CD4-positive, alpha-beta T cell (primary cell): ENCODE results near the gene BLCAP. TPM values are rescaled to one million over a fixed set of nuclear protein-coding genes. Genes with fewer than 3 reads are reported as not detected.
A peak's percentile ranks its signal among the peaks of the same experiment; 100 is the strongest.

Experiments
- ATAC-seq: fragments of 200-7000 bp; cut with Tn5 transposase; one replicate; pipeline ENCODE4 v1.10.0; 2022; ENCODE audit warnings: mild to moderate bottlenecking; ENCODE audit not compliant: poor library complexity
- CTCF ChIA-PET: fragments of 350-600 bp; sonication (Branson Sonifier 250); formaldehyde crosslinking; loops from one replicate; lab custom pipeline; 2021; ENCODE audit warnings: antibody characterized with exemption, inconsistent platforms; lab: Charles Lee
- POLR2A ChIA-PET: fragments of 350-600 bp; sonication (Branson Sonifier 250); formaldehyde crosslinking; loops from one replicate; lab custom pipeline; 2021; ENCODE audit warnings: antibody characterized with exemption, inconsistent platforms; lab: Charles Lee
- DNase-seq, 14 experiments: peaks; one replicate each; pipeline ENCODE4 v3.0.0-alpha.2; 2013 to 2020; ENCODE audit warnings: mixed read lengths in 2 of 14
- H3K27ac ChIP-seq, 2 donors: one replicate each; pipeline versions ENCODE4 v1.5.1 to v1.7.0; 2013; ENCODE audit warnings: low read length in 2 of 2, low read depth in 1 of 2, mild to moderate bottlenecking in 1 of 2
- H3K27me3 ChIP-seq, 2 experiments: 1 replicate in 1 of 2; 2 replicates in 1 of 2; pipeline versions ENCODE4 v1.6.1 to v1.7.0; 2013; ENCODE audit warnings: low read length in 2 of 2, control low read depth in 1 of 2, mild to moderate bottlenecking in 1 of 2, moderate library complexity in 1 of 2; ENCODE audit not compliant: insufficient read depth in 2 of 2, control insufficient read depth in 1 of 2
- H3K36me3 ChIP-seq: one replicate; pipeline ENCODE4 v1.6.1; 2013; ENCODE audit warnings: low read length, control low read depth; ENCODE audit not compliant: insufficient read depth
- H3K4me1 ChIP-seq: one replicate; pipeline ENCODE4 v1.6.1; 2013; ENCODE audit warnings: low read length, control low read depth; ENCODE audit not compliant: insufficient read depth
- H3K4me3 ChIP-seq: one replicate; pipeline ENCODE4 v1.5.1; 2013; ENCODE audit warnings: mild to moderate bottlenecking, low read length, moderate library complexity
- H3K9me3 ChIP-seq, 2 experiments: 1 replicate in 1 of 2; 2 replicates in 1 of 2; pipeline versions ENCODE4 v1.6.1 to v1.7.0; 2013; ENCODE audit warnings: low read length in 2 of 2, mild to moderate bottlenecking in 2 of 2, control low read depth in 1 of 2, moderate library complexity in 1 of 2; ENCODE audit not compliant: control insufficient read depth in 1 of 2, insufficient read depth in 1 of 2
- H3K27ac Mint-ChIP-seq: one replicate; pipeline ENCODE4 v1.8.0; 2020; ENCODE audit warnings: mixed read lengths
- H3K27me3 Mint-ChIP-seq: one replicate; pipeline ENCODE4 v1.8.0; 2021; ENCODE audit warnings: mixed read lengths
- H3K36me3 Mint-ChIP-seq: one replicate; pipeline ENCODE4 v1.8.0; 2021; ENCODE audit warnings: low read depth, mixed read lengths
- H3K4me1 Mint-ChIP-seq: one replicate; pipeline ENCODE4 v1.8.0; 2021; ENCODE audit warnings: low read depth, mixed read lengths
- H3K4me3 Mint-ChIP-seq: one replicate; pipeline ENCODE4 v1.8.0; 2020; ENCODE audit warnings: mild to moderate bottlenecking, mixed read lengths
- H3K9me3 Mint-ChIP-seq: one replicate; pipeline ENCODE4 v1.8.0; 2020; ENCODE audit warnings: mixed read lengths
- intact Hi-C, 2 experiments: fragments of 100-400 bp; cut with DNase I in 1 of 2; cut with micrococcal nuclease in 1 of 2; formaldehyde crosslinking; loops; one replicate each; pipeline versions ENCODE4 v1.15.1 to v1.9.0; 2023 to 2025; cut with DNase I, micrococcal nuclease
- total RNA-seq, 174 experiments: library from RNA in 2 of 174; stranded (reverse) in 2 of 174; gene quantifications; one replicate each; pipeline ENCODE4 v1.2.3 and lab custom pipeline; 2021 to 2026
- TF ChIP-seq, protein P1 (sequence below): fragments of 200-600 bp; IDR thresholded peaks from one replicate; pipeline ENCODE4 v1.8.0; 2022; ENCODE audit warnings: antibody characterized with exemption, mild to moderate bottlenecking

BLCAP gene
- total RNA-seq, 2 experiments from 2014 or later, result 59.4 to 60.1 TPM

- H3K4me3 Mint-ChIP-seq, result no peak overlapping the region
- peaks cover 6% of the 10 kb centered on the region for H3K4me1 Mint-ChIP-seq
- peaks cover 52% of the 10 kb centered on the region for H3K36me3 Mint-ChIP-seq
- Histone ChIP-seq H3K36me3 (peaks cover 57% of the 10 kb centered on the region), H3K4me1 (no peaks in the 10 kb centered on the region), H3K27me3 (no peaks in the 10 kb centered on the region), H3K9me3 (no peaks in the 10 kb centered on the region), H3K4me3 (no peak overlapping the region), H3K27ac (no peak overlapping the region)
- ATAC-seq, result no peak
- CTCF ChIA-PET, result no interaction called here
- TF ChIP-seq, protein P1, sequence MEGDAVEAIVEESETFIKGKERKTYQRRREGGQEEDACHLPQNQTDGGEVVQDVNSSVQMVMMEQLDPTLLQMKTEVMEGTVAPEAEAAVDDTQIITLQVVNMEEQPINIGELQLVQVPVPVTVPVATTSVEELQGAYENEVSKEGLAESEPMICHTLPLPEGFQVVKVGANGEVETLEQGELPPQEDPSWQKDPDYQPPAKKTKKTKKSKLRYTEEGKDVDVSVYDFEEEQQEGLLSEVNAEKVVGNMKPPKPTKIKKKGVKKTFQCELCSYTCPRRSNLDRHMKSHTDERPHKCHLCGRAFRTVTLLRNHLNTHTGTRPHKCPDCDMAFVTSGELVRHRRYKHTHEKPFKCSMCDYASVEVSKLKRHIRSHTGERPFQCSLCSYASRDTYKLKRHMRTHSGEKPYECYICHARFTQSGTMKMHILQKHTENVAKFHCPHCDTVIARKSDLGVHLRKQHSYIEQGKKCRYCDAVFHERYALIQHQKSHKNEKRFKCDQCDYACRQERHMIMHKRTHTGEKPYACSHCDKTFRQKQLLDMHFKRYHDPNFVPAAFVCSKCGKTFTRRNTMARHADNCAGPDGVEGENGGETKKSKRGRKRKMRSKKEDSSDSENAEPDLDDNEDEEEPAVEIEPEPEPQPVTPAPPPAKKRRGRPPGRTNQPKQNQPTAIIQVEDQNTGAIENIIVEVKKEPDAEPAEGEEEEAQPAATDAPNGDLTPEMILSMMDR, result no peak
- intact Hi-C loops, result no loop called here
- POLR2A ChIA-PET, result interaction anchor here (0.6 kb wide), 1 partner anchor 1011 kb away, joined by 4 read pairs; no protein-coding TSS in a partner anchor
- no peak overlapping the region for H3K27ac Mint-ChIP-seq
- no peak for DNase-seq
- no peaks in the 10 kb centered on the region for H3K27me3 Mint-ChIP-seq
- H3K9me3 Mint-ChIP-seq, result no peaks in the 10 kb centered on the region
These were observed 15.9 kb downstream of the BLCAP start for GRCh38 chr20:37511610-37512275.

DNA sequence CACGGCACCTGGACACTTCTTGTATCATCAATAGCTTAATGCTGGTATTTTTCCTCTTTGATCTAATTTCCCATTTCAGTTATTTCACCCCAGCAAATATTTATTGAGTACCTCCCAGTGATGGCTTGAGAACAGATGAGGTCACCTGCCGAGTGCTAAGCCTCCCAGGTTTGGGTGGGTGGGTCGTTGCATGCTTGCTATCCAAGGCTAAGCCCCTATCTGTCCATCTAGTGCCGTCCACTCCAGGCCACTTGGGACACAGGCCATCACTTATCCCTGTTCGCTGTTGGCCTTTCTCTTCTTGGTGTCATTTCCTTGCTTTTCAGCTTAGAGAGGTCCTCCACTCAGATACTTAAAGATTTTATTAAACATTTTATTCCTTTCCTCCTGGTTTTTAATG lies 17.4 kb downstream of the BLCAP start:
- ChIA-PET POLR2A (no interaction called here), CTCF (interaction anchor here (0.7 kb wide), 1 partner anchor 180 kb away, joined by 3 read pairs; no protein-coding TSS in a partner anchor)
- Histone ChIP-seq H3K4me3 (no peak overlapping the region), H3K9me3 (no peaks in the 10 kb centered on the region), H3K4me1 (no peaks in the 10 kb centered on the region), H3K27me3 (no peaks in the 10 kb centered on the region), H3K27ac (no peak overlapping the region), H3K36me3 (peaks cover 43% of the 10 kb centered on the region)
- ATAC-seq, result no peak
- Mint-ChIP-seq H3K27ac (no peak overlapping the region), H3K4me3 (no peak overlapping the region), H3K9me3 (no peaks in the 10 kb centered on the region), H3K36me3 (peaks cover 39% of the 10 kb centered on the region), H3K27me3 (no peaks in the 10 kb centered on the region), H3K4me1 (no peaks in the 10 kb centered on the region)
- TF ChIP-seq, protein P1, result no peak
- no peak for DNase-seq
- intact Hi-C loops, result no loop called here

DNA sequence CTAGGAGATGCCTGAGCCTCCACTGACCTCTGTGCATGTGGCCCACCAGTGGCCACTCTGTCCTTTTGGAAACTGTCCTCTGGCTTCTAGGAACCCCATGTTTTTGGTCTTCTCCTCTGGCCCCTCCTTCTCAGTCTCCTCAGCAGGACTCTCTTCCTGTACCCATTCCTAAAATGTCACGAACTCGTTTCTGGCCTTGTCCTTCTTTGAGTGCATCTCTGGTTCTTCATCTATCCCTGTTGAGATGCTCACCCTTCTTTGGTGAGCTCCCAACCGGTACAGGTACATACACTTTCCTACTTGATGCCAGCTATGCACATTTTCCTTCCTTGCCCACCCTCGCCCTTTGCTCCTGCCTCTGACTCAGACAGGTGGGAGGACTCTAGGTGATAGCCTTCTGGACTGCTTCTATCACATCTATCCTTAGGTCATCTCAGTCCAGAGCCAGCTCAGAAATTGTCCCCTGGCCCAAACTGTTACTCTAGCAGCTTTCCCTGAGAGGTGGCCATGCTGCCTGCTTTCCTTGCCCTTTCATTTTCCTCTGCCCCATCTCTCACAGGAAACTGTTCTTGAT lies 21.4 kb downstream of the BLCAP start:
- H3K27ac ChIP-seq, result no peak overlapping the region
- no peaks in the 10 kb centered on the region for H3K4me1 Mint-ChIP-seq
- no peaks in the 10 kb centered on the region for H3K27me3 Mint-ChIP-seq
- H3K9me3 ChIP-seq, result no peaks in the 10 kb centered on the region
- DNase-seq (peak in 1 of 14 experiments; percentile 6), ATAC-seq (no peak)
- no peaks in the 10 kb centered on the region for H3K9me3 Mint-ChIP-seq
- H3K4me3 ChIP-seq, result no peak overlapping the region
- no peaks in the 10 kb centered on the region for H3K4me1 ChIP-seq
- TF ChIP-seq, protein P1, result no peak
- H3K27me3 ChIP-seq, result no peaks in the 10 kb centered on the region
- intact Hi-C loops, result no loop called here
- no peak overlapping the region for H3K27ac Mint-ChIP-seq
- peaks cover 17% of the 10 kb centered on the region for H3K36me3 Mint-ChIP-seq
- no peak overlapping the region for H3K4me3 Mint-ChIP-seq
- peaks cover 16% of the 10 kb centered on the region for H3K36me3 ChIP-seq
- CTCF ChIA-PET, result no interaction called here
- POLR2A ChIA-PET, result interaction anchor here (1.1 kb wide), 1 partner anchor 22 kb away, joined by 3 read pairs; no protein-coding TSS in a partner anchor
